ENCODE data around the gene FAM161B. TPM values are rescaled to one million over a fixed set of nuclear protein-coding genes. Genes with fewer than 3 reads are reported as not detected.
A peak's percentile ranks its signal among the peaks of the same experiment; 100 is the strongest.
"Not testable (repeated sequence)": the region's sequence is repeated elsewhere in the genome, so short reads cannot be mapped to it uniquely, and the experiment has no call there.

The FAM161B gene, protein sequence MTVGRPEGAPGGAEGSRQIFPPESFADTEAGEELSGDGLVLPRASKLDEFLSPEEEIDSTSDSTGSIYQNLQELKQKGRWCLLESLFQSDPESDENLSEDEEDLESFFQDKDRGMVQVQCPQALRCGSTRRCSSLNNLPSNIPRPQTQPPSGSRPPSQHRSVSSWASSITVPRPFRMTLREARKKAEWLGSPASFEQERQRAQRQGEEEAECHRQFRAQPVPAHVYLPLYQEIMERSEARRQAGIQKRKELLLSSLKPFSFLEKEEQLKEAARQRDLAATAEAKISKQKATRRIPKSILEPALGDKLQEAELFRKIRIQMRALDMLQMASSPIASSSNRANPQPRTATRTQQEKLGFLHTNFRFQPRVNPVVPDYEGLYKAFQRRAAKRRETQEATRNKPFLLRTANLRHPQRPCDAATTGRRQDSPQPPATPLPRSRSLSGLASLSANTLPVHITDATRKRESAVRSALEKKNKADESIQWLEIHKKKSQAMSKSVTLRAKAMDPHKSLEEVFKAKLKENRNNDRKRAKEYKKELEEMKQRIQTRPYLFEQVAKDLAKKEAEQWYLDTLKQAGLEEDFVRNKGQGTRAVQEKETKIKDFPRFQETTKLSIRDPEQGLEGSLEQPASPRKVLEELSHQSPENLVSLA
- total RNA-seq (2014; rRNA removed; shearing (Covaris generic); ENCODE audit: low replicate concordance), result 1.6 and 4.5 TPM in 2 replicates

DNA sequence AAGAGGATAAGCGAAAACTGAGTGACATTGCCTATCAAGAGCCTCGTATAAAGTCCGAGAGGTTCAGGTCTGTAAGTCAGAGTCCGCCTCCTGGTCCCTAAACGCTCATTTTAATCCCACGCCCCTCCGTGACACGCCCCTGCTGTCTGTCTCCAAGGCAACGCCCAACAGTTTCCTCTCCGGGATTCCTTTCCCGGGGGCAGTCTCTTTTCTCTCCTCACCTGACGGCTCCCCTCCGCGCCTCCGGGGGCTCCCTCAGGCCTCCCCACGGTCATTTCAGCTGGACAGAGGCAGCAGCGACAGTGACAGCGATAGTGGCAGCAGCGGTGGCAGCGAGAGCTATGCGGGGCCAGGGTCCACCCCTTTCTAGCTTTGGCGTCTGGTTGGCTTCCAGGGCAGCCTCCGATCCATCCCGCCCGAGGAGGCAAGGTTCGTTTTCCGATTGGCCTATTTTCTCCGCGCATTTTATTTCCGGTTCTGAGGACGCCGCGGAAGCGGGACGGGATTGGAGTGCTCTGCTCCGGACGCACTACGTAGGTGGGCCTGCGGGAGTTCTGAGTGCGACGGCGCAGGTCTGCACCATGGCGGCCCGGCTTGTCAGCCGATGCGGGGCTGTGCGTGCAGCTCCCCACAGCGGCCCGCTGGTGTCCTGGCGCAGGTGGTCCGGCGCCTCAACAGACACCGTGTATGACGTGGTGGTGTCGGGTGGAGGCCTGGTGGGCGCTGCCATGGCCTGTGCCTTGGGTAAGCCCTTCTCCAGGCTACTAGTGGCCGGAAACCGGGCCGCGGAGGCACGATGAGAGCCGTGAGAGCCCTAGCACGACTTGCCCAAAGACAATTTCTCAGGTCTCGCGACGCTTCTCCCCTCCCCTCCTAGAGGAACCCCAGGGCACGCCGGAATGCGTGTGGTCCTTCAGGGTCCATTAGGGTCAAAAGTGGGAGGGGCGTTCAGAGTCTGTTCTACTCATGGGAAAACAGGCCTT, at the start of gene FAM161B, which contains the start of gene COQ6:
Gene FAM161B (minus strand): TSS at position 343 of the 983 bp plus-strand sequence. CDS start 68 bp downstream, at position 275.
Gene COQ6 (plus strand): TSS at position 551 of the 983 bp plus-strand sequence. CDS start 31 bp downstream, at position 582.
- DNase-seq, result peak; percentile 91
- Histone ChIP-seq H3K27me3 (no peaks in the 10 kb centered on the region), H3K4me3 (peak within 1 kb of the TSS; percentile 99), H3K36me3 (0 out of 2 replicates have a peak, but pooled peaks cover 3% of the 10 kb centered on the region), H3K9me3 (no peaks in the 10 kb centered on the region)

DNA sequence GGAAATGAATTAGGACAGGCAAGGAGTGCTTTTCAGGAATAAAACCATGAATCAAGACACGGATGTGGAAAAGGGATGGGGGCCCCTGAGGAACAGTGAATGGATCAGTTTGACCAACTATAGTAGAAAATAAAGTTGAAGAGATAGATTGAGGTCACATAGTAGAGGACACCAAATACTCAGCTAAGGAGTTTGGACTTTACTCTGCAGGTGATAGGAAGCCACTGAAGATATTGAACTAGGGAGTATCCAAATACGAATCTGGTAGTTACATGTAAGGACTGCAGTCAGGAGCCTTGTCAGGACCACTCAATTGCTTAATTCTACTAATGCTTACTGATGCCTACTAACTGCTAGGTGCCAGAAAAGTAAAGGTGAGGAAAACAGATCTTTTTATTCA, 48.8 kb upstream of the FAM161B start:
- Histone ChIP-seq H3K9me3 (no peaks in the 10 kb centered on the region), H3K4me3 (no peak overlapping the region), H3K36me3 (no peaks in the 10 kb centered on the region), H3K27me3 (no peaks in the 10 kb centered on the region)
- no peak for DNase-seq

DNA sequence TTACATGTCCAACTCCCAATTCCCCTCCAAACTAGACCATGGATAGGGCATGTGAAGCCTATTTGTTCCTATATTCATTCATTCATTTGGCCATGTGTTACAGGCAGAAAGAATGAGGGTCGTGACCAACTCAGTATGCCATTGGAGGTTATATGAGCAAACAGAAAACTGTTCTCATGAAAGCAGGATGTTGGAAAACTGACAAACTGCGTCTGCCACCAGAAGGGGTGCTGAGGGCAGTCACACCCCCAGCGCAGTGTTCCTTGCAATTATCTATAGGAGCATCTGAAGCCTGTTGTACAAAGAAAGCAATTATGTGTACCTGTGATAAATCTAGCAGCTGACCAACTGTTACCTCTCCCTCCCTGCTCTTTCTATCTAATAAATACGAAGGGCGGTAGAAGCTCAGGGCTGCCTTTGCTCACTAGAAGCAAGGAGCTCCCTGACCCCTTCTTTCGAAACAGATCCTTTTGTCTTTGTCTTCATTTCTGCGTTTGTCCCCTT, 48.1 kb upstream of the FAM161B start:
- Histone ChIP-seq H3K9me3 (no peaks in the 10 kb centered on the region), H3K4me3 (no peak overlapping the region), H3K36me3 (no peaks in the 10 kb centered on the region), H3K27me3 (no peaks in the 10 kb centered on the region)
- no peak for DNase-seq

DNA sequence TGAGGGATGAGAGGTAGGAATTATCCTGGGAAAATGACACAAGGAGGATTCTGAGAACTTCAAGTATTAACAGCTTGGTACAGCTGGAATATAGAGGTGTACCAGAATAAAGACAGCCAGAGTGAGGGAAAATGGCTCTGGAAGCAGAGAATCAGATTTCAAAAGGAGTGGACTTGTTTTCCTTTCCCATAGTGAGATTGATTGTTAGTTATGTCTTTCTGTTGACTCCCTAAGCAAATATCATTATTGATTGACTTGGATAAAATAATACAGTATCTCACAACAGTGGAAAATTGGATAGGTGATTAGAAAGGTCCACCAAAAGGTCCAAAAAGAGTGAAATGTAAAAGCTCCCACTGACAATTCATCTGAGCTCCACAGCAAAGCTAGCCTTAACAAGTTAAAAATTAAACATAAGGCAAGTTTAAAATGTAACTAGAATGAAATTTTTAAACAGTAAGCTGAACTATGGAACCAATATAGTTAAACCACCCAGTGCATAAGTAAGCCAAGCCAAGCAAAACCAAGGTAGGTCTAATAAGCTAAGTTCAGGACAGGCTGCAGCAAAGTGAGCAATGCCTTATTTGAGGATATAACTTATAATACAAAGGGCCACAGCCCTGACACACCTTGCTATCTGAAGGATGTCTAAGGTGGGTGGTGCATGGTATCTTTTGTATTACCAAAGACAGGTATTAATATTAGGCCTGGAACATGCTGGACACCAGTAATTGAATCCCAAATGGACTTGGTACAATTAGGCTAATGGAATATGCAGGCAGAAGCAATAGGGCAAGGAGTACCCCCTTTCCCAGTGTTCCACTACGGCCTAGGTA, 47.4 kb upstream of the FAM161B start:
- Histone ChIP-seq H3K4me3 (no peak overlapping the region), H3K36me3 (no peaks in the 10 kb centered on the region), H3K9me3 (no peaks in the 10 kb centered on the region), H3K27me3 (no peaks in the 10 kb centered on the region)
- DNase-seq, result no peak

DNA sequence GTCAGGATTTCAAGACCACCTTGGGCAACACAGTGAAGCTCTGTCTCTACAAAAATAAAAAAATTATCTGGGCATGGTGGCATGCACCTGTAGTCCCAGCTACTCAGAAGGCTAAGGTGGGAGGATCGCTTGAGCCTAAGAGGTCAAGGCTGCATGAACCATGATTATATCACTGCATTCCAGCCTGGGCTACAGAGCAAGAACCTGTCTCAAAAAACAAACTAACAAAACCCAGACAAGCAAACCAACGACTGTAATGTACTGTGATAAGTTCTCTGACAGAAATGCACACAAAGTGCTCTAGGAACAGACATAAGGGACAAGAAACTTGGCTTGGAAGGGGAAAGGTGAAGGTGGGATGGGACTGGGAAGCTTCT, 46.8 kb upstream of the FAM161B start:
- Histone ChIP-seq H3K9me3 (no peaks in the 10 kb centered on the region), H3K27me3 (no peaks in the 10 kb centered on the region), H3K36me3 (no peaks in the 10 kb centered on the region), H3K4me3 (no peak overlapping the region)
- no peak for DNase-seq

DNA sequence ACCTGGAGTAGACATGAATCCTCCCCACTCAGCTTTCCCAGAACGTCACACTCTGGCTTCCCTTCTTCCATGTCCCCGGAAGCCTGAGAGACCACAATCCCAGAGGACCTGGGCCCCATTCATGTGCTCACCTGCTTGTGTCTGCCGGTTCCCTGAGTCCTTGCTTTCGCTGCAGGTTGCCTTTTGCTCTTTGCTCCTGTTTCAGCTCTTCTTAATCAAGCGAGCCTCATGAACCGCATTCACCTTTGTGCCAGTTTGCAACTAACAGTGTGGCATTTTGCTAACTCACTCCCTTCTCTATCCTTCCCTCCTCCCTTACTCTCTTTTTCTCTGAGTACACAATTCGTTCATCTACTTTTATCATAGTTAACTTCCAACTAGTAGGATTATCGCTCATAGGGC, 46.1 kb upstream of the FAM161B start:
- Histone ChIP-seq H3K27me3 (no peaks in the 10 kb centered on the region), H3K9me3 (no peaks in the 10 kb centered on the region), H3K36me3 (no peaks in the 10 kb centered on the region), H3K4me3 (no peak overlapping the region)
- DNase-seq, result no peak

DNA sequence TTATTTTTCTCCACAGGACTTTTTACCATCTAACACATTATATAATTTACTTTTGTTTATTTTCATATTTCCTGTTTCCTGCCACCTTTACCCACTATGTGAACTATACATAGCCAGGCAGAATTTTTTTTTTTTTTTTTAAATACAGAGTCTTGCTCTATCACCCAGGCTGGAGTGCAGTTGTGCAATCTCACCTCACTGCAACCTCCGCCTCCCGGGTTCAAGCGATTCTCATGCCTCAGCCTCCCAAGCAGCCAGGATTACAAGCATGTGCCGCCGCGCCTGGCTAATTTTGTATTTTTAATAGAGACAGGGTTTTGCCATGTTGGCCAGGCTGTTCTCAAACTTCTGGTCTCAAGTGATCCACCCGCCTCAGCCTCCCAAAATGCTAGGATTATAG, 45.0 kb upstream of the FAM161B start:
- not testable (repeated sequence) for H3K4me3 ChIP-seq, H3K27me3 ChIP-seq

DNA sequence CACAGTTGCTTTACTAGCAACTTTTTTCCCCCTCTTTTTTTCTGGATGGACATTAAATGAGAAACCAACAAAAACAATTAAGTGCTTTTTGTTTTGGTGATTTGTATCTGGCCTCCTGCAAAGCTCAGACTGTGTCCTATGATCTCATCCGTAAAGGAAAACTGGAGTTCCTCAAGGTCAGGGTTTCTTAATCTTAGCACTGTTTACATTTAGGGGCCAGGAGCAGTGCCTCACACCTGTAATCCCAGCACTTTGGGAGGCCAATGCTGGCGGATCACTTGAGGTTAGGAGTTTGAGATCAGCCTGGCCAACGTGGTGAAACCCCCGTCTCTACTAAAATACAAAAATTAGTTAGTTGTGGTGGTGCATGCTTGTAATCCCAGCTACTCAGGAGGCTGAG, 41.2 kb upstream of the FAM161B start:
- H3K4me3 ChIP-seq, result no peak overlapping the region
- no peaks in the 10 kb centered on the region for H3K36me3 ChIP-seq
- no peak for DNase-seq
- H3K27me3 ChIP-seq, result no peaks in the 10 kb centered on the region
- H3K9me3 ChIP-seq, result no peaks in the 10 kb centered on the region

More for the DNA sequence above, 45.0 kb upstream of the FAM161B start:
- not testable (repeated sequence) for H3K36me3 ChIP-seq, H3K9me3 ChIP-seq, DNase-seq

DNA sequence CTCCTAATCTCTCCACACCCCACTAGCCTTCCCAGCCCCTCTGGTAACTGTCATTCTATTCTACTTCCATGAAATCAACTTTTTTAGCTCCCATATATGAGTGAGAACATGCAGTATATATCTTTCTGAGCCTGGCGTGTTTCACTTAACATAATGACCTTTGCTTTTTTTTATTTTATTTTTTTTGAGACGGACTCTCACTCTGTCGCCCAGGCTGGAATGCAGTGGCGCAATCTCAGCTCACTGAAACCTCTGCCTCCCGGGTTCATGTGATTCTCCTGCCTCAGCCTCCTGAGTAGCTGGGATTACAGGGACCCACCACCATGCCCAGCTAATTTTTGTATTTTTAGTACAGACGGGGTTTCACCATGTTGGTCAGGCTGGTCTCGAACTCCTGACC, 38.8 kb upstream of the FAM161B start:
- not testable (repeated sequence) for H3K27me3 ChIP-seq, DNase-seq, H3K4me3 ChIP-seq, H3K9me3 ChIP-seq, H3K36me3 ChIP-seq

DNA sequence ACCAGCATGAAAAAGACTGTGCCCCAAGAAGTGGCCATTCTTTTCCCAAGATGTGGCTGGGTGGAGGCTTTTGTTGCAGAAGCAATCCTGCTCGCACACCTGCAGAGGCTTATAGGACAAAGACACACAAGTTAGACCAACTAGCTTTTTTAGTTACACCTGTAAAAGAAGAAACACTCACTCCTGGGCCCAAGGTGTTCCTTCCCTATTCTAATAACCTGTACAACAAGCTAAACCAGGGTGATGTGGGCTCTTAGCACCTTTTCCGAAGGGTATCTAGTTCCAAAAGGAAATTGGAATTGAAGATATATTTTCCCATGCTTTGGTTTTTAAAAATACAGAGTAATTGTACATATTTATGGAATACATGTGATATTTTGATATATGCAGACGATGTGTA, 38.2 kb upstream of the FAM161B start:
- no peak for DNase-seq
- H3K4me3 ChIP-seq, result no peak overlapping the region
- H3K9me3 ChIP-seq, result no peaks in the 10 kb centered on the region
- H3K36me3 ChIP-seq, result no peaks in the 10 kb centered on the region
- no peaks in the 10 kb centered on the region for H3K27me3 ChIP-seq

DNA sequence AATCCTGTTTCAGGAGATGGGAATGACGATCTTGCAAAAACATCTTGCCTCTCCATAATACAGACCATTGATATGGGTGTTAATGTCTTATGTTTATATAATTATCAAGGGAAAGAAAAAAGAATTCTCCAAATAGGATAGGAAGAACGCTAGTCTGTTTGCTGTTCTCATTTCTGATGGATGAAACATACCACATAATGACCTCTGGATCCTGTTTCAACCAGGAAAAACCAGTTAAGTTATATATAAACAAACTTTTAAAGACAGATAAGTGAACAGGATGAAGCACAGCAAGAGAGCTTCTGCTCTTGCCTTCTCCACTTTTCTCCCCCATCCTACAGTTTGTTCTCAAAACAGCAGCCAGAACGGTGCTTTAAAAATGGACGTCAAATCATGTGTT, 28.0 kb upstream of the FAM161B start:
- no peaks in the 10 kb centered on the region for H3K27me3 ChIP-seq
- H3K4me3 ChIP-seq, result no peak overlapping the region
- H3K36me3 ChIP-seq, result no peaks in the 10 kb centered on the region
- no peaks in the 10 kb centered on the region for H3K9me3 ChIP-seq
- no peak for DNase-seq

DNA sequence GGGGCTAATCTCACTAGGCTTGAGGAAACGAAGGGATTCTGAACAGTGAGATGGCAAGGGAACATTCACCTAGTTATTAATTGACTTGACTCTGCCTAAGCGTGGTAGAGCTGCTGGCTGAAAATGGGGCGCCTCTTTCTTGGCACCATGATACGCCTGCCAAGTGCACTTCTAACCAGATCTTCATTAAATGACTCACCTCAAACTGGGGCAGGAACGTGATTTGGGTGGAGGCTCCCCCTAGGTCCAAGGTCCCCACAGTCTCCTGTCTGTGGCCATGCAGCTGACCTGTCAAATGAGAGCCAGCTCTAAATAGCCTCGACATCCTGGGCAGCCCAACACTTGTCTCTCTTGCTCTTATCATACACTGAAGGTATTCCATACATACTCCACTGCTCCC, 26.2 kb upstream of the FAM161B start:
- H3K36me3 ChIP-seq, result no peaks in the 10 kb centered on the region
- no peaks in the 10 kb centered on the region for H3K9me3 ChIP-seq
- no peak for DNase-seq
- H3K27me3 ChIP-seq, result no peaks in the 10 kb centered on the region
- H3K4me3 ChIP-seq, result no peak overlapping the region

DNA sequence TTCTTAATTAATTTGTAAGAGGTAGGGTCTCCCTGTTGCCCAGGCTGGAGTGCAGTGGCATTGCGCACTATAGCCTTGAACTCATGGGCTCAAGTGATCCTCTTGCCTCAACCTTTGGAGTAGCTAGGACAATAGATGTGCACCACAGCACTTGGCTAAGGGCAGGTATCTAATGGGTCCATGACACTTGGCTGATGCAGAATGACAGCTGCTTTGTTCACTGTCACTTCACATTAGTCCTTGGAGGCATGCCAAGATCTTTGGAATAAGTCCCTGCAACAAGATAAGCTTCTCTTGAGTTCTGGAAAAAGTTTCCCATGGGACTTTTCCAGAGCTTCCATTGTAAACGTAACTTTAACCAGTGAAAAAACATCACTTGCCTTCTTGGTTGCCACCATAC, 23.6 kb upstream of the FAM161B start:
- Histone ChIP-seq H3K9me3 (no peaks in the 10 kb centered on the region), H3K4me3 (no peak overlapping the region), H3K27me3 (no peaks in the 10 kb centered on the region), H3K36me3 (no peaks in the 10 kb centered on the region)
- DNase-seq, result no peak

DNA sequence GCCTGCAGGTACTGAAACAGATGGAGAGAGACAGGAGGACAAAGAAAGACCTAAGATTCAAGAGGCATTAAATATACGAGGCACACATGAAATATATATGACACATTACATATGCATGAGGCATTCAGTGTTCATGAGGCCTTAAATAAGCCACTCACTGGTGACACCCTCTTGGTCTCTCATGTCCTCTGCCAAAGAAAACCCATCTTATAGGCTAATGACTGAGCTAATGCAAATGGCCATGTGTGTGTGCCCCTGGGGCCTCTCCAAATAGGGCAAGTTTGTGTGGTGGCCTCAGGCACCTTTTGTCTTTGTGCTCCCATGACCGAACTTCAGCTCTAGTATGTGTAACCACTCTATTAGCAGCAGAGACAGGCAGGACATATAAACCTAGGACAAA, 19.0 kb upstream of the FAM161B start:
- Histone ChIP-seq H3K4me3 (no peak overlapping the region), H3K27me3 (no peaks in the 10 kb centered on the region), H3K9me3 (no peaks in the 10 kb centered on the region), H3K36me3 (no peaks in the 10 kb centered on the region)
- DNase-seq, result no peak

DNA sequence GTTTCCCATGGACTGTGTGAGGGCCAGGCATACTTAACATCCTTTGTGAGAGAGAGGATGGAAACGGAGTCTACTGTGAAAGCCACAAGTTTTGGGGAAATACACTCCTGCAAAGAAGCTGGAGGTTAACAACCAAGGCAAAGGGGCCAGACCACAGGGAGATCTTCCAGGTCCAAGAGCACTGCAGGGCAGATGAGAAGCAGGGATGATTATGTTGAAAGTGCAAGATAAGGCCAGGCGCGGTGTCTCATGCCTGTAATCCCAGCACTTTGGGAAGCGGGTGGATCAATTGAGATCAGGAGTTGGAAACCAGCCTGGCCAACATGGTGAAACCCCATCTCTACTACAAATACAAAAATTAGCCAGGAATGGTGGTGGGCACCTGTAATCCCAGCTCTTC, 15.3 kb upstream of the FAM161B start:
- Histone ChIP-seq H3K27me3 (no peaks in the 10 kb centered on the region), H3K9me3 (no peaks in the 10 kb centered on the region), H3K4me3 (no peak overlapping the region), H3K36me3 (peaks cover 2% of the 10 kb centered on the region)
- DNase-seq, result no peak

DNA sequence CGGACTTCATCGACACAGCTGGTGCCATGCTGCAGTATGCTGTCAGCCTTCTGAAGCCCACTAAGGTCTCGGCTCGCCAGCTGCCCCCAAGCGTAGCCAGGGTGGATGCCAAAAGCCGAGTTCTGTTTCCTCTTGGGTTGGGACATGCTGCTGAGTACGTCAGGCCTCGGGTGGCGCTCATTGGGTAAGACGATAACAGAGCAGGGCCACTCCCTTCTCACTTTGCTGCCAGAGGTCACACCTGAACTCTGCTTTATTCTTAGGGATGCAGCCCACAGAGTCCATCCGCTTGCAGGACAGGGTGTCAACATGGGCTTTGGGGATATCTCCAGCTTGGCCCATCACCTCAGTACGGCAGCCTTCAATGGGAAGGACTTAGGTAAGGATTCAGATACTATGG, 11.3 kb upstream of the FAM161B start:
- Histone ChIP-seq H3K36me3 (peaks cover 2% of the 10 kb centered on the region), H3K27me3 (no peaks in the 10 kb centered on the region), H3K4me3 (no peak overlapping the region), H3K9me3 (no peaks in the 10 kb centered on the region)
- no peak for DNase-seq

Data from MG63 (cell line).